Activated T-cell treated with anti-CD3 and anti-CD28 coated beads for 1 hour (primary cell): ENCODE measurements around the gene PPP2R2C.

Experiments
- DNase-seq: peaks from one replicate; pipeline ENCODE4 v3.0.0-alpha.2; 2020; ENCODE audit warnings: low read depth

The PPP2R2C gene

DNA sequence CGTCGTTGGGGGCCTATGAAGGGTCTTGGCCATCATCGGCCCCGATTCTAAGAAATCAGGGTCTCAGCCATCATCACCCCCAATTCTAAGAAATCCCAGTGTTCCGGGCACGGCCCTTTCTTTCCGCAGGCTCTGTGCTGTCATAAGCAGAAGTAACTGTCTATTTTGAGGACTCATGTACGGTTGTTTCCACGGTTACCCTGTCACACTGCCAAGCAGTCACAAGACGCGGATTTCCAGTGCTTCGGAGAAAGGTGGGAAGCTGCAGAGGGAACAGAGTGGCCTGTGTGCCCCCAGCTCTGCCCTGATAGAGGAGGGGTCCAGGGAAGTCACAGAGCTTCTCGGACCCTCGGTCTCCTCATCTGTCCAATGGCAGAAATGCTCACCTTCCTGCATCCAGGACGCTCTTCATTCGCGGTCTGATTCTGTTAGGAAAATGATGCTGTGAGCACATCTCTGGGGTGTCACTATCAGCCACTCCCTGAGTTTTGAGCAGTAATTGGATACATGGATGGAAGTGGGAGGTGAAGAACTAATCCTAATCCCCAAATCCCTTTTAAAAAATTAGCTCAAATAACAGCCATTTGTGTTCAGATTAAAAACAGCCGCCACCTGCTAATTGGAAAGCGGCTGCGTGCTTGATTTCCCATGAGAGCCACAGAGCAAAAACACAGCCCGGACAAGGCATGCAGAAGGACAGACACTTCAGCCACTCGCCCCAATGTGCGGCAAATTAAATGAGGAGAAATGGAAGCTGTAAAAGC, 129.7 kb downstream of the PPP2R2C start:
- no peak for DNase-seq

GRCh38 chr4:6341696-6342095, 130.7 kb downstream of the PPP2R2C start:
- DNase-seq: no peak

GRCh38 chr4:6340446-6341015, 131.9 kb downstream of the PPP2R2C start:
- no peak for DNase-seq

DNA sequence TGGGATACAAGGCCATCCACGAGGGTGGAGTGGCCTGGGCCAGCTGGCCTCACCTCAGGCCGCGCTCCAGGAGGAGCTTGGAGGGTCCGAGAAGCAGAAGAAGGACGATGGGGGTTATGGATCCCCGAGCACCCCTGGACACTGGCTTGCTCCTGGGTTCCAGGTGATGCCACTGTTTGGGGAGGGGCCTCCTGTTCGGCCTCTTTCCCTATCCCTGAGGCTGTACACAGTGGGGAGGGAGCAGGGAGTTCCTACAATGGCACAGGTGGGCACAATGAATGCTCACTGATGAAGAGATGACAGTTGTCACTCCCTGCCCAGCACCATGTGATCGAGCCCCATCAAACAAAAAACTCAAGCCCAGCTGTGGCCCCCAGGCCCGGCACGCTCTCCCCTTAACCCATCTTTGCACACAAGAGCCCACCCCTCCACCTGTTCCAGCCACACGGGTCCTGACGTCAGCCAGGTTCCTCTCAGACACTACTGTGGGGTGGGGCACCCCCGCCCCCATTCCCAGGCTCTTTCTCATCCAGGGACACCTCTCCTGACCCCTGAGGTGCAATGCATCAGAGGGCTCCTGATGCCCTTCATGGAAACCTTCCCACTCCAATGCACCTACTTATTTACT, 132.5 kb downstream of the PPP2R2C start:
- no peak for DNase-seq

GRCh38 chr4:6338951-6339817, 133.2 kb downstream of the PPP2R2C start:
- no peak for DNase-seq

DNA sequence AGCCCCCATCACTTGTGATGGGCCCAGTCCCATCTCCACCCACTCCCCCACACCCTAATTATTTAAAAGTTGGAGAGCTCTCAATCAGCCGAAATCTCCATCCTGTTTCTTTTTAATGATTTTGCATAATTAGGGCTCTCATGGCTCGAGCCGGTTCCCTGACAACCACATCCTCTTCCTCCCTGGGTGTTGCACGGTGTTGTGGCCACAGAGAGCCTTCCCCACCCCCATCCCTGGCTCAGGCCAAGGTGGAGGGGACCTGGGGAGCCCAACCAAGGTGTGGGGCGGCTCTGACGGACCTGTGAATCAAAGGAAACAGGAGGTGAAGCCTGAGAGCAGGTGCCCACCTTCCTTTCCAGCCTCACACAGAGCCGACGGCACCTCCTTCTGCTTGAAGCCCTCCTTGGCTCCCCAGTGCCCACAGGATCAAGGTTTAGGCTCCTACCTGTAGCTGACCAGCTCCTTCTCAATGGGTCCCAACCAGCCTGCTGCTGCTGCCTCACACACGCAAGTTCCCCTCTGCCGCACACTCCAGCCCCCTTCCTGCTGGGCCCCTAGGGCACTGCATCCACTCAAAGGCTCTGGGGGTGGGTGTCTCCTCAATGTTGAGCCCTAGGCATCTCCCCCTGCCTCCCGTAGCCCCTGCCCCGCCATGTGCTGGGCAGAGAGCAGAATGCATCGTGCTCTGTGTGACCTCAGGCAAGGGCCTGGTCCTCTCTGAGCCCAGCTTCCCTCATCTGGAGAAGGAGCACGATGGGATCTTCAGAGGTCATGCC, 134.1 kb downstream of the PPP2R2C start:
- DNase-seq: no peak

DNA sequence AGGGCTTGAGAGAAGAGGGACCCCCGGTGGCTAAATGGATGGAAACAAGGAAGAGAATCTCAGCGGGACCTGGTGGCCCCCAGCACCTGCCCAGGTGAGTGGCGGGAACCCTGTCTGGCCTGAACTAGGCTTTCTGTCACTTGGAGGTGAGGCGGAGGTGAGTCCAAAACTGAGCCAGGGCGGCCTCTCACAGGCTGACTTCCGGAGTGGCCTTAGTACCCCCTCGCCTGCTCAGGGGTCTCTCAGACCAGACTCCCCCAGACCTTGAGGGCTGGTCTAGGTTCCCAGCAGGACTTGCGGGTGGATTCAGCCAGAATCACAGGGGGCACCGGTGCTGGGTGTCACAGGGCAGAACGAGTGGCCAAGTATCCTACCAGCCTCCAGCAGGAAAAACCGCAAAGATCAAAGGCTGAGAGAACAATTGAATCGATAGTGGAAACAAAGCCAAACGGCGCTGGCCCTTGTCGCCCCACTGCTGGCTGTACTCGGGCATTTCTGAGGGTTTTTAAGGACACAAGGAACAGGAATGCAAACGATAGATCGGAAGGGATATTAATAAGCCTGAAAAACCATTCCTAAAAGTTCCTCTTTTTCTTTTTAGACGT, 135.0 kb downstream of the PPP2R2C start:
- no peak for DNase-seq

DNA sequence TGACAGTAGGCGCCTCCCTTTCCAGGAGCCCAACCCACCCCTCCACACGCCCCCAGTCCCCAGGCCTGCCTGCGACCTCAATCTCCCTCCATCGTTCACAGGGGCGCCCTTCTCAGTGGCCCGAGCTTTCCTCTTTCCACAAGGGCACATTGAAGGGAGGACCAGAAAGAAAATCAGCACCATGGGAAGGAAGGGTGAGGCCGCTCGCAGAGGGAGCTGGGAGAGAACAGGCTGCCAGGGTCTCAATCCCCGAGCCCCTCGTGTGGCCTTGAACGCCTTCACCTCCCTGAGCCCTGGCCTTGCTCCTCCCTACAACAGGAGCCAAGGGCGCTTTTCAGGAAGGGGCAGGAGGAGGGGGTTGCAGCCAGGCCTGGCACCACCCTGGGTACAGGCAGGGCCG, 136.2 kb downstream of the PPP2R2C start:
- DNase-seq: no peak

DNA sequence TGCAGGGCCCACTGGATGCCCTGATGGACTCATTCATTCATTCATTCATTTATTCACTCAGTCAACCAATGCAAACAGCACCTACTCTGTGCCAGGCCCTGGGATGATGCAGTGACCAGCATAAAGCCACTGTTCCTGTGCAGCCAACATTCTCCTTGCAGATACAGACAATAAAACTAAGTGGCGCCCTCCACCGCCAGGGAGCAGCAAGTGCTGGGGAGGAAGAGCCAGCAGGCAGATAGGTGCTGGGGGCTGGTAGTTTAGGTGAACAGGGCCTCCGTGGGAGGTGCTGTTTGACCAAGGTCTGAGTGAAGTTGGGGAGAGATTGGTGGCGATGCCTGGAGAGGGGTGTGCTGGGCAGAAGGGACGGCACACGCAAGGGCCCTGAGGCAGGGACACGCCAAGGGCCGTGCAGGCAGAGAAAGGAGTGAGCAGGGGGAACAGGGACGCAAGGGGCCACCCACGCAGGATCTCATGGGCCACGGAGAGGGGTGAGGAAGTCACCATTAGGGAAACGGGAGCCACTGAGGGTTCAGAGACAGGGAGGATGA, 137.3 kb downstream of the PPP2R2C start:
- DNase-seq: no peak

DNA sequence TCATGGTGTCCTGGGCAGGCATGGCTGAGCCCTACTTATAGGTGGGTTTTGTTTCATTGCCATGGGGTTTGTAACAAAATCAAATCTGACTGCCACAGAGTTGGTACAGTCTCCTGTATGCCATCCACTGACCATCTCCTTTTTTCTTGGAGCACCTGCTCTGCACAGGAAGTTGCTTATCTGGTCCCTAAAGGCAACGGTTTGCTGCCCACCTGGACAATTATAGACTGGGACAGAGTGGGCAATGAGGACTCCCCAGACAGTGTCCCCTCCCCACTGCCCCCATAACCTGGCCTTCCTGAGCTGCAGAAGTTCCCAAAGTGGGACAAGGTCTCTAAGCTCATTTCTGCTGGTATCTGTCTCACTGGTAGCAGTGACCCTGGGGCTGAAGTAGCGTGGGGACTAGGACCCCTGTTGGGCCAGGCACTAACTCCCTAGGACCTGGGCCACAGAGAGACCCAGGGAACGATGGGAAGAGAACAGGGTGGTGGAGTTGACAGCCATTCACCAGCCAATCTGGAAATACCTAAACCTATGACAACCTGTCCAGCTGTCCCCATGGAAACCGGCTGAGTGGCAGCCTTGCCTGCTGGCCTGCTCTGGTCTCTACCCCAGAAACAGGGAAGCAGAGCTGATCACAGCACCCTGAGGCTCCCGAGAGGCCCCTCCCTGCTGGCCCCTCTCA, 138.1 kb downstream of the PPP2R2C start:
- DNase-seq: no peak

- no peak for DNase-seq
Measured at GRCh38 chr4:6333301-6334202, 138.9 kb downstream of the PPP2R2C start.

DNA sequence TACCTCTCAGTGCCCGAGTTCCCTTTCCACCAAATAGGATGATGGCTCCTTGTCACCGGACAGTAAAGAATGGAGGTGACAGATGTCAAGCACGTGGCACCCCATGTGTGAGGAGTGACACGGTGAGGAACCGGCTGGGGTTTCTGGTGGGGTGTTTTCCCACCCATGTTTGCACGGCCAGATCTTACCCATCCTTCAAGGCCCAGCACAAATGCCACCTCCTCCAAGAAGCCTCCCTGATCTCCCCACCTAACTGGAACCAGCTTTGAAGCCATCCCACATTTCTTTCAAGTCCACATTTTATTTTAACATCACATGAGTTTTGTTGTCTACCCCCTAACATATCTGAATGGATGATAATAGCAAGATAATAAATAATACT, 139.8 kb downstream of the PPP2R2C start:
- DNase-seq: no peak

- no peak for DNase-seq
Measured at GRCh38 chr4:6332042-6332668, 140.3 kb downstream of the PPP2R2C start.

GRCh38 chr4:6331468-6331867, 140.9 kb downstream of the PPP2R2C start:
- no peak for DNase-seq

DNA sequence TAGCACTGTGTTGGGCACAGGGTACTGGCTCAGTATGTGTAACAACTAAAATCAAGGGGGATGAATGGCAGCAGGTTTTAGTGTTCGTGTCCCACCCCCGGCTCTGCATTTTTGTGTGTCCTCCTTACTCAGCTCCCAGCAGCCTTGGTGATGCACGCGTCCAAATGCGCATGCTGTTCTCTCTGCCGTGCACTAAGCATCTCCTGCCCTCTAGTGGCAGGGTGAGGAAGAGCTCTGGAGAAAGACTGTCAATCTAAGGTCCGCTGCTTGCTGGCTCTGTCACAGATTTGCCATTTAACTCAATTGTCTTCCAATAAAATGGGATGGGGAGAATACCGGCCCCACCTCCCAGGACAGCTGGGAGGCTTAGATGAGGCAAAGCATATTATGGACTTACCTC, 141.4 kb downstream of the PPP2R2C start:
- no peak for DNase-seq

DNA sequence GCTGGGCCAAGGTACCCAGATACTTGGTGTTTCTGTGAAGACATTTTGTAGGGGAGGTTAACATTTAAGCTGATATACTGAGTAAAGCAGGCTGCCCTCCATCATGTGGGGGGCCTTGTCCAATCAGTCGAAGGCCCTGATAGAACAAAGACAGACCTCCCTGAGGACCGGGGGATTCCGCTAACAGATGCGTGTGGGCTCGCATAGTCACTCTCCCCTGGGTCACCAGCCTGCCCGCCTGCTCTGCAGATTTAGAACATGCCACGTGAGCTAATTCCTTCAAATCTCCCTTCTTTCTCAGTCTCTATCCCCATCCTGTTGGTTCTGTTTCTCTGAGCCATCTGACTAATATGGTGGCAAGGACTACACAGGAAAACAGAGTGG, 142.0 kb downstream of the PPP2R2C start:
- DNase-seq: no peak

DNA sequence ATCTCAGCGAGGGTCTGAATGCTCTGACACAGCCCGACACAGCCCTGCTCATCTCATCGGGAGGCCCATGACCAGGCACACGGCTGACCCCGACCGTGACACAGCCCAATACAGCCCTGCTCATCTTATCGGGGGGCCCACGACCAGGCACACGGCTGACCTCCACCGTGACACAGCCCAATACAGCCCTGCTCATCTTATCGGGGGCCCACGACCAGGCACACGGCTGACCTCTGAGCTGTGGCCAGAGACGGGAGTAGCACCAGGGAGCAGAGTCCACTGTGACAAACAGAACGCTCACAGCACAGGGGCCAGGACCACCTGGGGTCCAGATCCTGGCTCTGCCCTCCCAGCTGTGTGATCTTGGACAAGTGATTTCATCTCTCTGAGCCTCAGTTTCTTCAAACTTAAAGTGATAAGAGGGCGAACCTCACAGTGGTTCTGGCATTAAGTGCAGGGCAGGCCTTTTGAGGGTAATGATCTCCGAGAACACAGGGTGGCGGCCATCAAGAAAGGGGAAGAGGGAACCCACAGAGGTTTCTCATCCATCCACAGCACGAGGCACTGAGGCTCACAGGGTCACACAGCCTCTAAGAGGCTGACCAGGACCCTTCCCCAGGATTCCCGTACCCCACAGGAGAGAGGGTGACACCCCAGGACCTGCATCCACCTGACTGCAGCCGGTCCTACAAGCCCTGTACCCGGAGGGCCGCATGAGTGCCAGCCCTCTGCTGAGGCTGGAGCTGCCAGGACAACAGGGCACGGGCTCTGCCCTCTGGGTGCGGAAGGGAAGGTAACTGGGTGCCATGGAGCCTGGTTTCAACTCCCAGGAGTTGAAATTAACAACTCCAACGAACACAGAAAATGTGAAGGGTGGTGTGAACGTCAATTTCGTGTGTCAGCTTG, 142.7 kb downstream of the PPP2R2C start:
- no peak for DNase-seq

DNA sequence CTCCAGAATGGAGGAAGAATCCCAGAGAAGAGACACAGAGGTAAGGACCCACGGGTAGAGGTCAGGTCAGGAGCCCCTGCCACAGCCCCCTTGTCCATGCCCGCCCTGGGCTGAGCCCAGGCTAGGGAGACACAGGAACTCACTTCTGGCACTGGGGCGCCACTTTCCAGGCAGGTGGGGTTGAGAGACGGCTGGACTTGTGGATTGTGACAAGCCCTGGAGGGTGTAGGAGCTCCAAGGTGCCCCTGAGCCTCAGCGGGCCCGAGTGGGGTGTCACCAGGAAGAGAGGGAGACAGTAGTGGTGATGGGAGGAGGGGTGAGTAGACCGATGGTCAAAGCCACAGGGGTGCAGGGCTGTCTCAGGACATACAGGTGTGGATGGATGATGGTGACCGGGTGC, 143.9 kb downstream of the PPP2R2C start:
- DNase-seq: no peak
